Non-pigmented ciliary epithelial cell (primary cell): ENCODE results near the gene TDRD9.
"Not testable (repeated sequence)": the region's sequence is repeated elsewhere in the genome, so short reads cannot be mapped to it uniquely, and the experiment has no call there.

Experiments used
- DNase-seq: peaks from one replicate; pipeline ENCODE4 v3.0.0-alpha.2; 2010; ENCODE audit warnings: low read depth

The TDRD9 gene

DNA sequence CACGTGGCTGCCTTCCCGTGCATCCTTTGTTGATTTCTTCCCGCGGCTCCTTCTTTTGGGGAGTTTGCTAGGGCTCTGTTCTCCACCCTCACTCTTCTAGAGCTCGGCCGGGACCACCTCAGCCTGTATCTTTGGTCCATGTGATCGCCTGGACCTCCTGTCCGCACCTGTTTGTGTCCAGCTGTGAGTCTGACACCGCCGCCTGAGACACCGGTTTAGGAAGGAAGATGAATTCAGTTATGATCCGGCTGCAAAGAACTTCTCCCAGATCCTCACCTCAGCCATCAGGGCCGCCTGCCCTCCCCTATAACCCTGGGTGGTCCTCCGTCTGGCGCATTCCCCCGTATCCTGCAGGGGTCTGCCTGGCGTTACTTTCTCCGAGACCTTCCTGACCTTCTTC lies 690 bp upstream of the TDRD9 start:
- no peak for DNase-seq

DNA sequence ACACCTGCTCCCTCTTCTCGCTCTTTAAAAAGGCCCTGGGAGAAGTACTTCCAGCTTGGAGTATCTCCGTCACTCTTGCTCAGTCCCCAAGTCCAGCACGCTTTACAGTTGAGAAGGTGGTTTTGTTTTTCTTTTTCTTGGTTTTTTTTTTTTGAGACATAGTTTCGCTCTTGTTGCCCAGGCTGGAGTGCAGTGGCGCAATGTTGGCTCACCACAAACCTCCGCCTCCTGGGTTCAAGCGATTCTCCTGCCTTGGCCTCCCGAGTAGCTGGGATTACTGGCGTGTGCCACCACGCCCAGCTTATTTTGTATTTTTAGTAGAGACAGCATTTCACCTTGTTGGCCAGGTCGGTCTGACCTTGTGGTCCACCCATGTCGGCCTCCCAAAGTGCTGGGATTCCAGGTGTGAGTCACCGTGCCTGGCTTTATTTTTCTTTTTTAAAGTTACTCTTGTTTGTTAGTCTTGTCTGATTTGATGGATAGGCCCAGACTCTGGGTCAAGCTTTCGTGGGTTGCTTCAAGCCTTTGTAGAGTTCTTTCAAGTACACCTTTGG lies 1.9 kb downstream of the TDRD9 start:
- no peak for DNase-seq

DNA sequence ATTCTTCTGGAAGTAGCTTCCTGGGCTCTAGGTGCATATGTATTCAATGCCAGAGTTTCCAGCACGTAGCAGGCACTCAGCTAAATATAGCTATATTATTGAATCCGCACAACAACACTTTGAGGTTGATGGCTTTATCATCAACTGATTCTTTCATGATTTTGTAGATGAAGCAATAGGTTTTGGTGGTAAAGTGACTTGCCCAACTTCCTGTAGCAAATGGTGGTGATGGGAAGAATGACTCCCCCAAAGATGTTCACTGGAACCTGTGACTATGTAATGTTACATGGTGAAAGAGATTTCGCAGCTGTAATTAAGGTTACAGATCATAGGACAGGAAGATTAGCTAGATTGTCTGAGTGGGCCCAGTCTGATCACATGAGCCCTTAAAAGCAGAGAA lies 3.2 kb downstream of the TDRD9 start:
- no peak for DNase-seq

DNA sequence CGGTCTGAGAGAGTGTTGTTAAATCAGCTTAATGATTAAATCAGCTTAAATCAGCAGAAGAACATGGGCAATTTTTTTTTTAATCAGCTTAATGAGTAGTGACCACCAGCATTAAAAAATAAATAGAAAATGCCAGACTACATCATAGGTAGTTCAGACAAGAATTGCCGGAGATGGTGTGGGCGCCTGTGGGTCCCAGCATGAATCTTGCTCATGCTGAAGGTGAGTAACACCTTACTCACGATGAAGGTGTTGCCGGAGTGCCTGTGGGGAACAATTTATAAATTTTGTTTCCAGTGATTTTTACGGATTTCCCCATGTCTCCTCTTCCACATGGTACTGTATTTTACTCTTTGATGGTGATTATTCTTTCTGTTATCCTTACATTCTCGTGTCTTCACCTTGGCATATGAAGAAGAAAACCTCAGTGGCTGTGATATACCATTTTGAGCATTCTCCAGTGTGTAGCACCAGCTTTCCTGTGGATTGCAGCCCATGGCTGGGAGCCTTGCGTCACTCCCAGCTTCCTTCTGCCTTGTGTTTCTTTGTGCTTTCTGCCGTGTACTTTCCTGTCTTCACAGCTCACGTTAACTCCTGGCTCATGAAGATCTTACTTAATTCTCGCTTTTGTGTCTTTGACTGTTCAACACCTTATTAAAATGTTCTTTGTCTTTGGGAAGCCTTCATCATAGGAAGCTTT lies 4.7 kb downstream of the TDRD9 start:
- no peak for DNase-seq

DNA sequence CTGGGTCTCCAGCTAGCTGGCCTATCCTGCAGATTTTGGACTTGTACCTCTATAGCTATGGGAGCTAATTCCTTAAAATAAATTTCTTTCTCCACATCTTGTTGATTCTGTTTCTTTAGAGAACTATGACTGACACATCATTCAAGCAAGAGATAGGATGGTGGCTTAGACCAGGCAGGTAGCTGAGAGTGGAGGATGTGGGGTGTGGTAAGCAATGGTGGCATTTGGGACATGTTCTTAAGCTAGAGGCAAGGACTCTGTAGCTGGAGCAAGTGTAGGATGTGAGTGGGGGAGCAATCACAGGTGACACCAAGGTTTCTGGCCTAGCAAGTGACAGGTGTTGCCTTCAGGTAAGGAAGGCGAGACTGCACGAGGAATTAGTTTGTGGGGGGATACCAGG lies 6.8 kb downstream of the TDRD9 start:
- no peak for DNase-seq

DNA sequence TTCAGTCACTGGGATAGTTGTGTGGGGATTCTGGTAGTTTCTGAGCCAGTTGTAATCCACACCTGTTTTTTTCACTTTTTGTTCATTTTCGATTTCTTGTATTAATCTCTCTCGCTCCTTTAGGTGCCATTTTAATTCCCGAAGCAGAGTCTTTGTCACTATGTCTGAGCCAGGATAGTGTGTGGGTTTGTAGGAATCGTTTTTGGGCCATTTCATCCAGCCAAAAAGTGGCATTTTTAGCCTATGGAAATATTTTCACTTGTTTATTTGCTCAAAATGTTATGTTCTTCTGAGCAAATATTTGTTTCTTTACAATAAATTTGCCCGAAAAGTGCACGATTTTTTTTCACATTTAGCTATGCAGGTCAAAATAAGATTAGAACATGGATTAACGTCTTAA lies 13.2 kb downstream of the TDRD9 start:
- no peak for DNase-seq

DNA sequence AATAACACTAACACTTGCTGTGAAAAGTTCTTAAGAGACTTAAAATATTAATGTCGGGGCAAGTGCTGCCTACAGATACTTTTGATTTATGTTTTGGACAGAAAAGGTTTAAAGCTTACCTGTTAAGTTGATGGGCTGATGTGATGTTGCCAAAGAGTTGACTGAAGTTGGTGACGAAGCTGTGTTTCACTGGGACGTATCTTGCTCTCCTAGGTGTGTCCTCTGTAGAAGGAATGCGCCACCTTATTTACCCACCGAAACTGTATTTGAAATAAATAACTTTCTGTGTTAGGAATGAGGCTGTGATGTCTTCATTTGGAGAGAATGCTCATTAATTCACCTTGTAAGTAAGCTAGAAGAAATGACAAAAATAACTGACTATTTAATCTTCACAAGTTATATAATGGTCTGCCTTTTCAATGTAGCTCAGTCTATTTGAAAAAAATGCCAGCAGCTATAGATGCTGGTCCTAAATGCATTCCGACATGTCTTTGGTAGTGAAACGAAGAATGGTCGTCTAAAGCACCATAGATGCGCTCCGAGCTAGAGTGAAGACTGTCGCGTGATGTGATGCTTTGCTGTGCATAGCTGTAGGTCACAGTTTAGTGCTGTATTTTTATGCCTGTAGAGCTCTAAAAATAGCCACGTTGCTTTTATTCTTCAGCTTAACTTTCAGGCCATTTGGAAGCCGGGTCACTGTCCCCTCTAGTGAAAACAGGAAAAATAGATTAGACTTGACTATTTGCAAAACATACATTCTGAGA lies 13.9 kb downstream of the TDRD9 start, which contains the start of gene RD3L:
RD3L (minus strand) TSS at position 557 of the 764 bp plus-strand sequence. CDS start 834 bp downstream, outside the sequence.
- no peak for DNase-seq

DNA sequence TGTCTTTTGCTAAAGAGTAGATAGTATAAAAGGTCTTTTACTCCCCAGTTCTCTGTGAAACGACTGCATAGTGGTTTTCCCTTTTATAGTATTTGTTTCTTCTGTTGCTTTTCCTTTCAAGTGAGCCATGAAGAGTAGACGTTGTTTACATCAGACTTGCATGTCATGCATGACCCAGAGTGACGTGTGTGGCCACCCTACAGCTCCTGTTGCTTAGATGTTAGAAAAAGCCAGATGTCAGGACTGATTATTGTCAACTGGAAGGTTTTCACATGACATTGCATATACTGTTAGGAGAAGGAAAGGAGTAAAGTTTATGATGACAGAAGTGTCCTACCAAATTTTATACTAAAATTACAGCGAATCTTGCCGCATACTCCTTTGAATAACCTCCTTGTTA lies 15.4 kb downstream of the TDRD9 start:
- no peak for DNase-seq

DNA sequence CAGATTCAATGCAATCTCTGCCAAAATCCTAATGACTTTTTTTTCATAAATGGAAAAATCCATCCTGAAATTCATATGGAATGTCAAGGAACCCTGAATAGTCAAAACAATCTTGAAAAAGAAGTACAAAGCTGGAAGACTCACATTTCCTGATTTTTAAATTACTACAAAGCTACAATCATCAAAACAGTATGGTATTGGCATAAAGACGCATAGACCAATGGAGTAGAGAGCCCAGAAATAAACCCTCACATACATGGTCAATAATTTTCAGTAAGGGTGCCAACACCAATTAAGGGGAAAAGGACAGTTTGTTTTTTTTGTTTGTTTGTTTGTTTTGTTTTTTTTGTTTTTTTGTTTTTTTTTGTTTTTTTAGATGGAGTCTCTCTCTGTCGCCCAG lies 18.7 kb downstream of the TDRD9 start:
- DNase-seq, result no peak

DNA sequence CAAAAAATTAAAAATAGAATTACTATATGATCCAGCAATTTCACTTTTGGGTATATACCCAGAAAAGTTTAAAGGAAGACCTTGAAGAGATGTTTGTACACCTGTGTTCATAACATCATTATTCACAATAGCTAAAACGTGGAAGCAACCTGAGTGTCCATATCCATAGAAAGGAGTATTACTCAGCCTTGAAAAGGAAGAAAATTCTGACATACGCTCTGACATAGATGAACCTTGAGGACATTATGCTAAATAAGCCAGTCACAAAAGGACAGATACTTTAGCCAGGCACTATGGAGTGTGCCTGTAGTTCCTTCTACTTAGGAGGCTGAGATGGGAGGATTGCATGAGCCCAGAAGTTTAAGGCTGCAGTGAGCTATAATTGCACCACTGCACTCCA lies 20.2 kb downstream of the TDRD9 start:
- DNase-seq, result no peak

DNA sequence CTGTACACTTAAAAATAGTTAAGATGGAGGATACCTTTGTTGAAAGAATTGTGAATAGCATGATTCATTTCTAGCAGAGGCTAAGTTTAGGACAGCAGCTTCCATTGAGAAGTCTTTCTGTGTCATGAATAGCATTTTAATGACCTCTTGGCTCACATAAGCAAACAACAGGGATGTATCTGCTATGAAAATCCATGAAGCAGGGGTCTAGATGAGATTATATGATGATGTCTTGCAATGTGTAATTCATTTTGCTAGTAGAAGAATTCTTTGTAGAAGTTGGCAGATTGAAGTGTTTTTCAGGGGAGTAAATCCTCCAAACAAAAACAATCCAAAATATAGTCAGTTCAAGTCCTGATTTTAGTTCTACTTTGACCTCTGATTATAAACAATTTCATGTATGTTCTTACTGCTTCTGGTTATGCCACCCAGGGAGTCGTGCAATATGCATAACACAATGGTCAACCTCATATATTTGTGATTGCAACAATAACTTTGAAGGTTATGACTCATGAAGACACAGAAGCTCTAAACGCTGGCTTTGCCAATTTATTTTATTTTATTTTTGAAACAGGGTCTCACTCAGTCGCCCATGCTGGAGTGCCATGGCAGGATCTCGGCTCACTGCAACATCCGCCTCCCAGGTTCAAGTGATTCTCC lies 21.0 kb downstream of the TDRD9 start:
- DNase-seq, result no peak

DNA sequence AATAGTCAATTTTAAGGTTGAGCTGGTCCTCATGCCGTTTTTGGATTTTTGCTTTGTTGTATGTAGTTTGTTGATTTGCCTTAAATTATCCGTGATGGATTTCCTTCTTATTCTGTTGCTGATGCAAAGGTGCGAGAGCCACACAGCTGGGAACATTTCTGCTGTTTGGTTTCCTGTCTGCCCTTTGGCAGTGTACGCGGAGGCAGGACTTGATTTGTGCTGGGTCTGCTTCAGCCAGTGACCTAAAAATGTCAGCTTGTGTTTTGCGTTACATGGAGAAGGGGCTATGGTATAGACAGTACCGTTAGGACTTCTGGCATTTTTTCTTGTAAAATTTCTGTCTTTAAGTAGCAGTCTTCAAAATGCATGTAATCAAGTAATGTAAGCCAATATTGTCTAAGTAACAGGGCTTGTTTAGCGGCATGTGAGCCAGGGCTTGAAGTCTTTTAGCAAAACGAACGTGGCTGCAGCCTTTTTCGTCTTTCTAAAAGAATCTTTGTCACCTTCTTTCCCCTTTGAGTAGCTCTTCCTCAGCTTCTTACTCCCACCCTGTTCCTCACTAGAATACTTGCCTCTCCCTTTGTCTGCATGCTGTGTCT lies 32.3 kb downstream of the TDRD9 start:
- no peak for DNase-seq

DNA sequence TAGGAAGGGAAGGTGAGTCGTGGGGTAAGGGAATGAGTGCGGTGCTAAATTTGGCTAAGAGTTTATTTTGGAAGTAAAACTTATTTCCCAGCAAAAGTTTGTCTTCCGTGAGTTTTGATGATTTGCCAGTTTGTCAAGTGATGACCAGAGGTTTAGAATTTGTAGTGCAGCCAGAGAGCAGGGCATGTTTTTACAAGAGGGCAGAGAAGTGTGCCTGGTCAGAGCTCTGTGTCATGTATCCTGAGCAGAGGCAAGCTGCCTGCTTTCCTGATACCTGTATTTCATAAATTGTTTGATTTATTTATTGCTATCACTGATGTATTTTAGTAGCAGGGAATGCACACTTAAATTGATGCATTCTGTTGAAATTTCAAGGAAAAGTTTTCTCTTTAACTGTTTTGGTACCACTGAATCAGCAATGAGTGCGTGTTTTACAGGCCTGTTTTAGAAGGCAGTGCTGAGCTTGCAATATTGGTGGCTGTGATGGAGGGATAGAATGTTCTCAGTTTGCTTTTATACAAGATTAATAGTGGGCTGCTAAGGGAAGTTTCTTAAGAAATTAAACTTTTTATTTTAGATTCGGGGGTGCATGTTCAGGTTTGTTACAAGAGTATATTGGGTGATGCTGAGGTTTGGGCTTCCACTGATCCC lies 33.8 kb downstream of the TDRD9 start:
- DNase-seq, result no peak

DNA sequence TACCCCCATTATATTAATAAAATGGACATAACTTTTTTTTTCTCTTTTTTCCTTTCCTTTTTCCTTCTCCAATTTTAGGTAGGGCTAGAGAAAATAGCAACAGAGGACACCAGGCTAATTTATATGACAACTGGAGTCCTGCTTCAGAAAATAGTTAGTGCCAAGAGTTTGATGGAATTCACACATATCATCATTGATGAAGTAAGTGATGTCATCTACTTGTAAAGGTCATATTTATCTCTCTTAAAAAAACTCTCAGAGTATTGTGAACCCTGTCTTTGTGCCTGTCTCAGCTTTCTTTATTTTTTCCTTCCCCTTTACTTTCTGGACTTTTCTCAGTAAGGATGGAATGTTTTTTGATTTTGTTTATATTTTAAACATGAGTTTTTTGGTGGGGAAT lies 38.4 kb downstream of the TDRD9 start:
- DNase-seq, result no peak

DNA sequence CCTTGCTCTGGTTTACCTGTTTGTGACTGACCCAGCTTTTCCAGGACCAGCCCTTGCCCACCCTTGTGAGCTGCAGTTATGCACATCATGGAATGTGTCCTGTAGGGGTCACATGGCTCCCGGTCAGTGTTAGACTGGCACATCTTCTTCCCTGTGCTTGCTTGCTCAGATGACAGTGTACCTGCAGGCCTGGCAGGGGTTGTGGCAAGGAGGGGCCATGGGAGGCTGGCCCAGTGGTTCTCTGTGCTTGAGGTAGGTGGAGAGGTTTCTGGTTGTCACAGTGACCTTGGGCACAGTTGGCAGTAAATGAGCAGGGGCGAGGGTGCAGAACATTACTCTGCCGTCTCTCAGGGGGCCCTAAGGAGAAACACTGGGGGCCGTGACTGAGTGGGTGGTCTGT lies 41.7 kb downstream of the TDRD9 start:
- DNase-seq, result no peak

DNA sequence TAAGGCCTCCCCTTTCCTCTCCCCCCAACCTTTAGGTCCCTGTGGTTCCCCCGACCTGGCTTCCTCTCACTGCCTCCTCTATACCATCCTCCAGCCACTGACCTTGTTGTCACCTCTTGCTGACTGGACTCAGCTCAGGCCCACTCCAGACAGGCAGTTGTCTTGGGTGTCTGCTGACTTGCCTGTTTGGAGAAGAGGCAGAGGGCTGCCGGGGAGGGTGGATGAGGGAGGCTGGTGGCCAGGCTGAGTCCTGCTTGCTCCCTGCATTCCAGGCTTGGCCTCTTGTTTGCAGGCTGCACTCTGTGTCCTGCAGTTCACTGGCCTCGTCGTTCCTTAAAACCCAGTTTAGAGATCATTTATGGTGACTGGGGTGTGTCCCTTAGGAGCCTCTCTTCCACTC lies 45.1 kb downstream of the TDRD9 start:
- no peak for DNase-seq

DNA sequence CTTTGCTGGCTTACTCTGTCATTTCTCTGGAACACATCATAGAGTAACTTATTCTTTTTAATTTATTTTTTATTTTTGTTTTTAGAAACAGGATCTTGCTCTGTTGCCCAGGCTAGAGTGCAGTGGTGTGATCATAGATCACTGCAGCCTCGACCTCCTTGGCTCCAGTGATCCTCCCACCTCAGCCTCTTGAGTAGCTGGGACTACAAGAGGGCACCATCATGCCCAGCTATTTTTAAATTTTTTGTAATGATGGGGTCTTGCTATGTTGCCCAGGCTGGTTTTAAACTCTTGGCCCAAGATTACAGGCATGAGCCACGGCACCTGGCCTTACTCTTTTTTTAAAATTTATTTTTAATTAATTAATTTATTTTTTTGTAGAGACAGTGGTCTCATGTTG lies 46.3 kb downstream of the TDRD9 start:
- no peak for DNase-seq

DNA sequence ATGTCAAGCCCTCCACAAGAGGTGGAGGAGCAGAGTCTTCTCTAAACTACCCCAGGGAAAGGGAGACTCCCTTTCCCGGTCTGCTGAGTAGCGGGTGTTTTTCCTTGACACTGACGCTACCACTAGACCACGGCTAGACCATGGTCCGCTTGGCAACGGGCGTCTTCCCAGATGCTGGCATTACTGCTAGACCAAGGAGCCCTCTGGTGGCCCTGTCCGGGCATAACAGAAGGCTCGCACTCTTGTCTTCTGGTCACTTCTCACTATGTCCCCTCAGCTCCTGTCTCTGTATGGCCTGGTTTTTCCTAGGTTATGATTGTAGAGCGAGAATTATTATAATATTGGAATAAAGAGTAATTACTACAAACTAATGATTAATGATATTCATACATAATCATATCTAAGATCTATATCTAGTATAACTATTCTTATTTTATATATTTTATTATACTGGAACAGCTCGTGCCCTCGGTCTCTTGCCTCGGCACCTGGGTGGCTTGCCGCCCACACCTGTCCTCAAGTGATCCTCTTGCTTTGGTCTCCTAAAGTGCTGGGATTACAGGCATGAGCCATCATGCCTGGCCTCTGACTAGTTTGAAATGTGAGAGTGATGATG lies 52.5 kb downstream of the TDRD9 start:
- not testable (repeated sequence) for DNase-seq

DNA sequence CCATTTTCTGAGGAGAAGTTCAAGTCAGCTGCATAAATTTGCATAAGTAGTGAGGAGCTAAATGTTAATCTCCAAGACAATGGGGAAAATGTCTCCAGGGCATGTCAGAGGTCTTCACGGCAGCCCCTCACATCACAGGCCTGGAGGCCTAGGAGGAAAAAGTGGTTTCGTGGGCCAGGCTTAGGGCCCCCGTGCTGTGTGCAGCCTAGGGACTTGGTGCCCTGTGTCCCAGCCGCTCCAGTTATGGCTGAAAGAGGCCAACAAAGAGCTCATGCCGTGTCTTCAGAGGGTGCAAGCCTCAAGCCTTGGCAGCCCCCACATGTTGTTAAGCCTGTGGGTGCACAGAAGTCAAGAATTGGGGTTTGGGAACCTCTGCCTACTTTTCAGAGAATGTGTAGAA lies 55.9 kb downstream of the TDRD9 start:
- no peak for DNase-seq

DNA sequence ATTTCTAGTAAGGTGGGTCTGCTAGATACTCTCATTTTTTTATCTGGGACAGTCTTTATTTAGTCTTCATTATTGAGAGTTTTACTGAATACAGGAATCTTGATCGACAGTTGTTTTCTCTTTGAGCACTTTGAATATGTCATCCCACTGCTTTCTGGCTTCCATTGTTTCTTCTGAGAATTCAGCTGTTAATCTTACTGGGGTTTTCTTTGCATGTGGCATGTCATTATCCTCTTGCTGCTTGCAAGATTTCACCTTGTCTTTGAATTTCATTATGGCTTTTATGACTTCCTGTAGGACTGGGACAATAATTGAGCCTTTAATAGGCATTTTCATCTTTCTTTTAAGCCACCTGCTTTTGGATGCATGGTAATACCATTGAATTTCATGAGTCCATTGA lies 60.8 kb downstream of the TDRD9 start:
- no peak for DNase-seq

DNA sequence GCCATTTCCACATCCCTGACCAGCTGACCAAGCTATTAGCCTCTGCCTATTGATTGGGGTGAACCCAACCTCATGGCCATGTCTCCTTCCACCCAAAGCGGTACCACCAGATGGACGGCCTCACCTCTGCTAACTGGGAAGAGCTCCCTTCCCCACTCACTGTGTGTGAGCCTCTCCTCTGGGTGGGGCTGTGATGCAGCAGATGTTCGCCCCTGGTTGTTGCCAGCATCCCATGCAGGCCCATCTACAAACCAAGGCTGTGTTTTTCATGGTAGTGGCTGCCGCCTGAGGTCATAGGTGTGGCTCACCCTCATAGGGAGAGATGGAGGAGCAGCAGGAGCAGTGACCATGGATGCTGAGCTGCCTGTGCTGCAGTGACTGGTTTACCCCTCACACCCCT lies 61.7 kb downstream of the TDRD9 start:
- DNase-seq, result no peak
